GM10847 (cell line): Measurements from ENCODE around the gene ZFP1.

Experiments
- POLR2A ChIP-seq: IDR thresholded peaks from 2 replicates; pipeline ENCODE4 v1.6.1; 2011; ENCODE audit not compliant: insufficient read length; ENCODE audit errors: extremely low read depth

The ZFP1 gene

DNA sequence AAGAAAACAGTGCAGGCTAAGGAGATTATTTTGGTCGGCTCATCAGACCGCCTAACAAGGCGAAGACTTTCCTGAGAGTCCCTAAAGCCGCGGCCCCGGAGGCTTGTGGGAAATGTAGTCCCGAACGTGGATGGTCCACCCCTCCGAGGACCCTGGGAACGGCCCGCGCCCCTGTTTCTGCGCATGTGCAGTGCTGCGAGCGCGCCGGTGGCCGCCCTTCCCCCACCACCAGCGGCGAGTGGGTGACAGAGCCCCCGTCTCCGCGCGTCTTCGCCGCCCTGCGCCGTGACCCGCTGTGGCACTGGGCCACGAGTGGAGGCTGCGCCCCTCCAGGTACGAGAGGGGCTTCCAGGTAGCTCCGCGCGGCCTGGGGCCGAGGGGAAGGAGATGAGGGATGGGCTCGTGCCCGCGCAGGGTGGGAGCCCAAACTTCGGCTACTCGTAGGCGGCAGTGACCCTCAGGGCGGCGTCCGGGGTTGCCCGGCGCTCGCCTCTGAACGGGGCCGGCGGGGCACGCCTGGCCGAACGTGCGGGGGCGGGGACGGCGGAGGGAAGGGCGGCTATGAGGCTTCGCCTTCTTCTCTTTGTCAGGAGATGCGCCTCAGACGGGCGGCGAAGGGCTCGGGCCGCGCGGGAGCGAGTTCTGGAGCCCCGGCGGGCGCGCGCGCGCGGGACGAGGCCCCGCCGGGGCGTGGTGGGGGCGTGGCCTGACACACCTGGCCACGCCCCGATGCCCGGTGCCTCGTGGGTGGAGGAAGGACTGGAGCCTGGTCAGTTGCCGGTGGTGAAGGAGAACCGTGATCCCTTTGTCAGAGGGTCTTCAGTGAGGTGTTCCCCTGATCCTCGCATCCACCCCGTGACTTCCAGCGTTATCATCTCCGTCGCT, at the start of gene ZFP1:
ZFP1 (plus strand) TSS at position 214 of the 885 bp plus-strand sequence. CDS start 4,428 bp downstream, outside the sequence.
- peak; percentile 62 for TF ChIP-seq POLR2A

DNA sequence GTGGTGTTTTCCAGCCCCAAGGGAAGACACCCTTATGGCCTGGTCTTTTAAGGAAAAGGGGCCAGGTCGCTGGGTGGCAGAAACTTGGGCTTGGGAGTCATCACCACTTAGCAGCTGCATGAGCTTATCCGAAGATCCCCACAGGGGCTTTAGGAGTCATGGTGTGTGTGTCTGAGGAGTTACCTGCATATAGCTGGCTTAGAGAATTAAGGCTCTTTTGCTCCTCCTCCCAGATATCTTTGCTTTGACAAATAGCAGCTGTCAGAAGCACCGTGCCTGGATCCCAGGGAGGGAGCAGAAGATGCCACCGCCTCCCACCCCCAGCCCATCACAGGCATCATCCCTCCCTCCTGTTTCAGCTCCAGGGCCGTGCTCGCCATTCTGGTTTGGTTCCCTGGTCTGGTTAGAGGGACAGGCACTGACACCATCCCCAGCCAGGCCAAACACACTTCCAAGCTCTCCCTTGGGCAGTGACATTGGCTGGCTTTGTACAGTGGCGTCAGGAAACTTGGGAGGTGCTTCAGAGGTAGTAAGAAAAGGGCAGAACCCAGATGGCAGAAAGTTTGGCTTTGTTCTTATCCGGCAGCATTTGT, 49.2 kb upstream of the ZFP1 start:
- TF ChIP-seq POLR2A, result no peak

DNA sequence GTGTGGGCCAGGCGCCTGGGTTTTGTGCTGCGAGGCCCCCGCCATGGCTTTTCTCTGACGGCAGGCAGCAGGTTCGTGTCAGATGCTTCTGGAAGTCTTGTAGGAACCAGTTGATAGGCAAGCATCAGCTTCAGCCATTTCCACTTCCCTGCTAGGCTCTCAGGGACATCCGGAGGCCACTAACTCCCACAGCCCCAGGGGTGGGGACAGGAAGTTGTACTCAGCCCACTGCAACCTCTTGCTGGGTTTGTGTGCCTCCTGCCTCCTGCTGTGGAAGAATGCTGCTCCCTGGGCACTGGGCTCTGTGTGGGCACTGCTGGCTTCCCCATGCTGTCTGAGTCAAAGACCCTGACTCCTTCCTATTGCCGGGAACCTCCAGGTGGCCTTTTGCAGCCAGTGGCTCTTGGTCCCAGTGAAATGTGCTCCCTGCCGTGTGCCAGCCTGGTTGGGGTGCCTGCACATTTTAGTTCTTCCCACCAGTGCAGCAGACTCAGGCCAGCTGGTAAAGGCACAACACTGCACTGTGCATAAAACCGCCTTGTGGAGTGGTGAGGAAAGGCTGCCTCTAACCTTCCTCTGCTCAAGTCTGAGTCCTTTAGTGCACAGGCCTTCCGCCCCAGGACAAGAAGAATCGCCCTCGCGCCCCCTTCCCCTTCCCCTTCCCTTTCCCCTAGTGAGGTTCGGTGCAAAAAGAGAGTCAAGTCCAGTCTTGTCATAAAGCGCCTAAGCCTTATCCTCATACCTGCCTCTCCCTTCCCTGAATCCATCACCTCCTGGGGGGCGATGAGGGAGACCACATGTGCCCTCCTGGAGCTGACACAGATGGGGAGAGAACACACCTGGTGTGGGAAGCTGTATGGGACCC, 48.4 kb upstream of the ZFP1 start:
- no peak for TF ChIP-seq POLR2A

DNA sequence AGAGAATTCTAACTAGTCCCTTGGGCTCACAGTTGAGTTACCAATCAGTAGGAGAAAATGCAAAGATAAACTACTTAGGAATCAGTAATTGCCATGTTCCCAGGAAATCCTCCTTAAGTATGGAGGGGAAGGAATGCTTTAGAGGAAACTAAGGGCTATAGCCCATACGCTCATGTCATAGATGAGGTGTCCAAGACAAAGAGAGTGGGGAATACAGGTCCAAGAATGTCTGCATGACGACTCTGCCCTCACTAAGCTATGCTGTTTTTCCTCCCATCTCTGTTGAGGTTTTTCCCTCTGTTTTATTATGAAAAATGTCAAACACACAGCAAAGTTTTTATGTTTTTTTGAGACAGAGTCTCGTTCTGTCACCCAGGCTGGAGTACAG, 47.7 kb upstream of the ZFP1 start:
- no peak for TF ChIP-seq POLR2A

DNA sequence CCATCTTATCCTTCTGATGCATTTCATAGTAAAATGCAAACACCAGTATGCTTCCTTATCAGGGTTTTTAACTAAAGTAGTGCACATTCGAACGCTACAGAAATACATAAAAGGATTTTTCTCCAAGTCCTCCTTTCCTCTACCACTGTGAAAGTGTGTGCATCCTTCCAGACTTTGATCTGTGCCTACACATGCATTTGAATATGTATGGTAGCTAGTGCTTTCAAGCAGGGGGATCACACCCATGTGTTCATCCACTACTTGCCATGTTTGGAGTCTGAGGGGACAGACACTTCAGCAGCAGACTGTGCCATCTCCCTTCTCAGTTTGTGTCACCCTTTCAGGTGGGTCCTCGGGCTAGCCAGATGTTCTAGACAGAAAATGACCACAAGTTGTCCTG, 46.7 kb upstream of the ZFP1 start:
- TF ChIP-seq POLR2A, result no peak

DNA sequence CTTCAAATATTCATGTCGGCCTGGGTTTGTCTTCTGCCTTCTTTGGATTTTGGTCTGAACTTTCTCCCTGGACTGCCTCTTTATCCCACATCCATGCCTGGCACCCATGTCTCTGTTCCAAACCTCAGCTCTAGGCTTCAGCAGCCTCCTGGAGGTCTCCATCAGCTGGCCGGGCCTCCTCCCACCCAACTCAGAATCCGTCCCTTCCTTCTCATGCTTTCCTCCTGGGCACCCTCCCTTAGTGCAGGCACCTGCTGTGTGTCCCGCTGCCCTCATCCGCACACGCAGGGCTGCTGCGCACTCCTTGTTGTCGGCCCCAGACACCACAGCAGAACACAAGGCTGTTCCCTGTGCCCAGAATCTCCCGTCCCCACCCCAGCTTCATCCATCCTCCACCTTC, 45.7 kb upstream of the ZFP1 start:
- TF ChIP-seq POLR2A, result no peak

DNA sequence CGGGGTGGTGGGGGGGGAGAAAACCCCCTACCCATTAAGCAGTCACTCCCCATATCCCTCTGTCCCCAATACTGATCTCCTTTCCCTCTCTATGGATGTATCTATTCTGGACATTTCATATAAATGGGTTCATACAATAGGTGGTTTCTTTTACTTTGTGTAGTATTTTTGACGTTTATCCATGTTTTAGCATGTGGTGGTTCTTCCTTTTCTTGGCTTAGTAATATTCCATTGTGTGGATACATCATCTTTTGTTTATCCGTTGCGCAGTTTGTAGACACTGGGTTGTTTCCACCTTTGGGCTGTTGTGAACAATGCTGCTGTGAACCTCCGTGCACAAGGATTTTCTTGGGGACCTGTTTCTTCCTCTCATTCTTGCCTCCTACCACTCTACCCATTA, 44.3 kb upstream of the ZFP1 start:
- TF ChIP-seq POLR2A, result no peak

DNA sequence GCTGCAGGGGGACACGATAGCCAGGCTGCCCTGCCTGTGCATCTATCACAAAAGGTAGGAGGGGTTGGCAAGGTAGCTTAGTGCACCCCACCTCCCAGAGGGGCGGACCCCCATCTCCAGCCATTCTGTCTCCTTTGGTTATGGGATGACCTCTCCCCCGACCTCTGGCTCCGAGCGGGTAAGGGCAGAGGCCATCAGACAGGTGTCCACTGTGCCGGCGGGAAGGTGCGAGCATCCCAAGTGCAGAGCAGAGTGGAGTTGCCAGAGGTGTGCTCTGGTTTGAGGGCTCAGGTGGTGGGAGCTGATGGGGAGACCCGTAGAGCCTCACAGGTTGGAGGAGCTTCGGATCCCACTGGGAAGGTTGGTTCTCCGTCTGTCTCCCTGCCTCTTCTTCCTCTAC, 43.5 kb upstream of the ZFP1 start:
- no peak for TF ChIP-seq POLR2A

DNA sequence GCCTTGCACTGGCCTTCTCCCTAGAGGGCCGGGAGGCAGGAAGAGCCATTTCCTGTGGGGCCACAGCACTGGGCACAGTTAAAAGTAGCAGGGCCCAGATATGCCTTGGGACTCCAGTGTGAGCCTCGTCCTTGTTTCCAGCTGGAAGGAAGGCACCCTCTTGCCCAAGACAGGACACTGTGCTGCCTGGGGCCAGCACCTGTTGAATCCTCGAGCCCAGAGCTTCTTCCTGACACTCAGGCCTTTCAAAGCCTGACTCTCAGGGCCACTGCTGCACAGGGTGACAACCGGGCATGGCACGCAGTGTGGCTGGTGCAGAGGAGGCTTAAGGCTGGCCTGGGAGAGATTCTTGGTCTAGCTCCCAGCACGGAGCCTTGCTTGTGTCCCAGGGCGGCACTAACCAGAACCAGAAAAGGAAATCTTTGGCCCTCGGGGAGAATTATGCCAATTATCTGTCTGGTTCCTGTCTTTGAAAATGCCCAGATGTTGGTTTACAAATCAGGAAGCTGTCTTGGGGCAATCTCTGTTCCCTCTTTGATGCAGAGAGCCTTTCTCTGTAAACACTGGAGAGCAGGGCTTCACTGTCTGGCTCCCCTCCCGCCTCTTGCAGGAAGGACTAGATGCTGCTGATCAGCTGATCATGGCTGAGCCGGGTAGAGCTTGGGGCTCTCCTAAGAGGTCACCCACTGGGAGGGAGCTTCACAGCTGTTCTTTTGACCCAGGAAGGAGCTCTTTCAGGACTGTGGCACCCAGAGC, 42.8 kb upstream of the ZFP1 start:
- no peak for TF ChIP-seq POLR2A

DNA sequence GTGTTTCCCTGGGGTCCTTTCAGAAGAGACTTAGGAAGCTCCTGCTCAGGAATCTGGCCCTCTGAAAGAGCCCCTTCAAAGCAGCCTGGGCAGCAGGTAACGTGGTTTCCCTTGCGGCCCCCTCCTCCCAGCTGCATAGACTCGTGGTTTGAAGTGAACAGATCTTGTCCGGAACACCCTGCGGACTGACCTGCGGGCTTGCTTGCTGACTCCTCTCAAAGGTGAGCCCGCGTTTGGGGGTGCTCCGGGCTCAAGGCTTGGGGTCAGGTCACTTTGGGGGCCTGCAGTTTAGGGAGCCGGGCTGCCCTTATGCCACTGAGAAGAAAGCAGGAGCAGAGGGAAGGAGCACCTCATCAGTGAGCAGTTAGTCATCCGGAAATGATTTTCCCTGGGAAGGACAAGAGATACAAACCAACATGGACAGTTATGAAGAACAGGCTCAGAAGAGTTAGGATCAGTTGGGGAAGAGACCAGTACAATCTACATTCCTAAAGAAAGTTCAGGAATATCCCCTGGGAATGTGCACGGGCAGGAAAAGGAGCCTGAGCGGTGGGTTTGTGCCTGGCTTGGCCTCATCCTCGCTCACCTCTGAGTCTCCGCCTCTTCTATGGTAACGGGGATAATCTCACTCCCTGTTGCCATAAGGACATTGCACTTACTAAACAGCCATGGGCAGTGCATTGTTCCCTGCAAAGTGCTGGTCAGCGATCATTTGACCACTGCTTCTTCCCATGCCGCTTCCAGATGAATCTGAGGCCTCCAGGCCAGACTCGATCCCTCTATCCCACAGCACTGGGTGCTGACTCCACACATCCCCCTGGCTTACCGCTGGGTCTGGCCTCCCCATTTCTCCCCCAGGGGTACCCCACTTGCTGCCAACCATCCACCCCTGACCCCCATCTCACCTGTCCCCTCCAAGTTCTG, 41.7 kb upstream of the ZFP1 start:
- TF ChIP-seq POLR2A, result no peak

DNA sequence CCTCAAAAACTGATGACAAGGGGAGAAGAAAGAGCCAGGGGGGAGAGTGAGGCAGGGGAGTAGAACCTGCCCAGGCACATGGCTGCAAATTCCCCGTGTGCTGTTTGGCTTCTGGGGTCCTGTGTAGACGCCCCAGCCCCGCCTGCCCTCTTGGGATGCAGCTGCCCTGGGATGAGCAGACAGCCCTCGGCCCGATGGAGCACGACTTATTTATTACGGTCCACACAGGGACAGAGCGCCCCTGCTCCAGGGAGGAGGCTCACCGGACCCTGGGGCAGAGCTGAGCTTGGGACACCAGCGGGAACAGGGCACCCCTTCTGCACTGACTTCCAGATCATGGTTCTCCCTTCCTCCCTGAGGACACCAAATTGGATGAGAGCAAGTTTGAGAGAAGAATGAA, 40.8 kb upstream of the ZFP1 start:
- TF ChIP-seq POLR2A, result no peak

DNA sequence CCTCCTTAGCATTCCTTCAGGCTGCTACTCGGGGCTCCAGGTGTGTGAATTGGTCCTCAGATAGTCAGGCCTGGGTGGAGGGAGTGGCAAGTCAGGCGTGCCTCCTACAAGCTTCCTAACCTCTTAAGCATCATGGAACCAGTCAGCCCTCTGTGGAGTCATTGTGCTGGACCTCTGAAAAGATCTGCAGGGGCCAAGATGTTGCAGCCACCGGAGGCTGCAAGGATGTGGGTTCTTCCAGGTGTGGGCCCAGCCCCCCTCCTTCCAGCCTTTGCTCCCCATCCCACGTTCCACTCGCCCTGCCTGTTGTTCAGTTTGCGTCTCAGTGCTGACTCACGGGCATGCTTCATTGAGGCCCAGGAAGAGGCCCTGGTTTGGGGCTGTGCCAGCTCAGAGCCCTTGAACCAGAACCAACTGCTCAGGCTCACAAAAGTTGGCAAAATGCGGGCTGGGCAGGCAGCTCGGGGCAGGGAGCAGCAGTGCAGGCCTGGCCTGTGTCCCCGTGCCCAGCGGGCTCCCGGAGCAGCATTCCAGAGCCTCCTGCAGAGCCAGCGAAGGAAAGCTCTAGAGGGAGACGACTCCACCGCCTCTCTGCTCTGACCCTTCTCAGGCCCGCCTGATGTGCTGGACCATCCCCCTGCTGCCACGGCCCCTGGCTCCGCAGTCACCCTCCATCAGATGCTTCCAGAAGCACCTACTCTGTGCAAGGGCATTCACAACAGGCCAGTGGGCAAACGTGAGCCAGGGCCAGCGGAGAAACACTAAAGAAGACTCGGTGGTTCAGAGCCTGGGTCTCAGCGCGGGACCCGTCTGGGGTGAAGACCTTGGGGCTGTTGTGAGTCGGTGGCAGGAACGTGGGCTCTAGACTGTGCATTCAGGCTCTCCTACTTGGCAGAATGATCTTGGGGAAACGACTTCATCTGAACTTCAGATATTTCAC, 39.3 kb upstream of the ZFP1 start:
- no peak for TF ChIP-seq POLR2A

DNA sequence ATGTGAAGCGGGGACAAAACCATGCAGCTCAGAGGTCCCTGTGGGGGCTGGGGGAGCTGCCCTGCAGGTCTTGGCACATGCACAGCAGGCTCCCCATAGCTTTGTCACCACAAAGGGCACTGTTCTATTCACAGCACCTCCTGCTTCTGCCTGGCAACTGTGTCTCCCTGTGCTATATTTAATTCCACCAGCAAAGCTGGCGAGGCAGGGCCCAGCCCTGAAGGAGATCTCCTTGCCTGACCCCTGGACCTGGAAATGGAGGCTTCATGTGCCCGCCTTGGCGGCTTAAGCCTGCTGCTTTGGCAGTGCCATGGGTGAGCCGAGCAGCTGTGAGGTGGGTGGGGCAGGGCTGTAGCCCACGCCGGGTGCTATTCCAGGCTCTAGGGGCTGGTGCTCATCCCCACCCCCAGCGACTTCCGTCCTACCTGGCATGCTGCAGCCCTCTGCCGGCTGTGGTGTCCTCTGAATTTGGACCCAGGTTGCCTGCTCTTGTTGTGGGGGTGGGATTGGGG, 38.5 kb upstream of the ZFP1 start:
- TF ChIP-seq POLR2A, result no peak
